SKM-1 (cell line): ENCODE results near the gene LDHAL6A.

Experiments used
- DNase-seq: peaks from one replicate; lab custom pipeline; 2025; ENCODE audit not compliant: unreplicated experiment; lab: John Stamatoyannopoulos, UW

The LDHAL6A gene

GRCh38 chr11:18490319-18490718 is 34.7 kb downstream of the LDHAL6A start:
- DNase-seq = no peak

- DNase-seq = no peak
Measured at GRCh38 chr11:18490736-18491485, 35.3 kb downstream of the LDHAL6A start.

- no peak for DNase-seq
Measured at GRCh38 chr11:18491924-18492323, 36.3 kb downstream of the LDHAL6A start.

GRCh38 chr11:18492888-18493287 is 37.2 kb downstream of the LDHAL6A start:
- DNase-seq = no peak

- no peak for DNase-seq
Measured at GRCh38 chr11:18493310-18493709, 37.7 kb downstream of the LDHAL6A start.

- no peak for DNase-seq
Measured at GRCh38 chr11:18495271-18495670, 39.6 kb downstream of the LDHAL6A start.

GRCh38 chr11:18495703-18496102 is 40.0 kb downstream of the LDHAL6A start:
- DNase-seq = no peak

GRCh38 chr11:18498039-18498438 is 42.4 kb downstream of the LDHAL6A start:
- no peak for DNase-seq

GRCh38 chr11:18501629-18502028 is 46.0 kb downstream of the LDHAL6A start:
- DNase-seq = no peak

GRCh38 chr11:18502352-18502751 is 46.7 kb downstream of the LDHAL6A start:
- DNase-seq = no peak

- no peak for DNase-seq
Measured at GRCh38 chr11:18521122-18521521, 65.5 kb downstream of the LDHAL6A start.

GRCh38 chr11:18522388-18522787 is 66.7 kb downstream of the LDHAL6A start:
- no peak for DNase-seq

GRCh38 chr11:18523084-18523483 is 67.4 kb downstream of the LDHAL6A start:
- DNase-seq = no peak

GRCh38 chr11:18524248-18524647 is 68.6 kb downstream of the LDHAL6A start:
- no peak for DNase-seq

- no peak for DNase-seq
Measured at GRCh38 chr11:18526130-18526520, 70.5 kb downstream of the LDHAL6A start.

GRCh38 chr11:18526521-18527296 is 71.1 kb downstream of the LDHAL6A start, which contains the start of gene TSG101:
Gene TSG101, minus strand, starts transcription at chr11:18526942. Its CDS starts 126 bp downstream, at chr11:18526816.
- peak; percentile 83 for DNase-seq

GRCh38 chr11:18527512-18527911 is 71.9 kb downstream of the LDHAL6A start:
- DNase-seq = no peak
